GM21576 (cell line): ENCODE measurements around the gene GCG.

Experiments used
- ATAC-seq: cut with Tn5 transposase; IDR thresholded peaks from one replicate; pipeline ENCODE4 v1.9.1; 2021; ENCODE audit warnings: mild to moderate bottlenecking, moderate library complexity; ENCODE audit not compliant: unreplicated experiment

The GCG gene

DNA sequence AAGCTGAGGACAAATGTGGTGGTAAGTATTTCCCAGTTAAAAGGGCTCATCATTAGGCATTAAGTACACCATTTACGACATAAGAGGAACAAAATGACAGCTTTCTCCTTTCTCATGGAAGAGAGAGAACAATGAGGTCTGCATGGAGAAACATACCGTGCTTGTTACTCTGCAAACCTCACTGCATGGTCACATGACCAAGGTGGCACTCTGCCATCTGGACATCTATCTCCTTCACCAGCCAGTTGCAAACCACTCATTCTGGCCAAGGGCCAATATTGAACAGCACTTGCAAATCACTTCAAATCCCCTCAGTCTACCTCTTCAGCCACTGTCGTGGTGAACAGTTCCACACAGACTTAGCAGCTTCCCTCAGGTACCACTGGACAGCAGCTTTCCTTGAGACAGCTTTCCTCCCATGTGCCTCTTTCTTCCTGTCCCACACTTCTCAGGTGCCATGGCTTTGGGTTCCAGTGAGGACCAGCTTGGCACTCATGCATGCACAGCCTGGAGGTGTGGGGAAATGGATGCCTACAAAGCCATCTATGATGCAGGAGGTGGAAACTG, 48.5 kb downstream of the GCG start:
- ATAC-seq: no peak

DNA sequence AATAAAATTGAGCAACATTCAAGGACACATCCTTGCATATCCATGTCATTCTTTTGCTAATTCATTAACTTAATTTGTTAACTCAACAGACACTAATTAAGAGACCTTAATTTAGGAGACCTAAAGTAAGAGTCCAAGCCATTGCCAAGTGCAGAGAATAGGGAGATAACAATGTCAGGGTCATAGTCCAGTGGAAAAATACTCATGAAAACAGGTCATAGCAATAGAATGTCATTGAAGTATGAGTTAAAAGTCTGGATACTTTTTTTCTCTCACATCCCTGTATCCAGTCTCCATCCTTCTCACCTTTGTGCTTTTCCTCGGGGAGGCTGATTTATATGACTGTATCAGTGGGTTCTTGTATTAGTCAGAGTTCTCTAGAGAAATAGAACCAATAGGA, 51.5 kb downstream of the GCG start:
- no peak for ATAC-seq

DNA sequence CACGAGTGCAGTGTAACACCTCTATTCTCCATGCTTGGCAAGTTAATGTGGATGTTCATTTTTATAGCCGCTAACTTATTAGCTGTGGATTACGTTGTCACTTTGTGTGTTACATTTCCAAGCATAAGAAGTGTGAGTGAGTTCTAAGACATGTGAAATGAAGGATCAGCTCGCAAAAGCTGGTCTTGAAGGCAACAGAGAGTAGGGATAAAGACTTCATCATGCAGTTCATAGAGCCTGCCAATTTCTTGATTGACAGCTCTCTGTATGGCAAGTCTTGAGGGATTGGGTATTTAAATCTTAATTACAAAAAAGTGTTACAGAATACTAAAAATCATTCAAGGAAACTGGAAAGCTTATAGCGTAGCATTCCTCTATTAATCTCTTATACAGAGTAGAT, 52.2 kb downstream of the GCG start:
- no peak for ATAC-seq
